ENCODE results near the gene CTAGE1.

The CTAGE1 gene

DNA sequence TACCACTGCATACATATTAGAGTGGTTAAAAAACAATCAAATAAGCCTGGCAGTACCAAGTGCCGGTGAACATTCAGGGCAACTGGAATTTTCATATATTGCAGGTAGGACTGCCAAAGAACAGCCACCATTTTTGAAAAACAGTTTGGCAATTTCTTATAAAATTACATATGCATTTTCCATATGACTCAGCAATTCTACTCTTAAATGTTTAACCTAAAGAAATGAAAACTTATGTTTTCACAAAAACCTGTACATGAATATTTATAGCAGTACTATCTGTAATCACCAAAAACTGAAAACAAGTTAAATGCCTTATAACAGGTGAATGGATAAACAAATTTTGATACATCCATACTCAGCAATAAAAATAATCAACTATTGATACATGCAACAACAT, 39.9 kb downstream of the CTAGE1 start:
- no peak overlapping the region for H3K18ac ChIP-seq (ENCODE audit: low read length)
- no peaks in the 10 kb centered on the region for H3K4me1 ChIP-seq (ENCODE audit: control insufficient read depth in 2 of 2, insufficient read depth in 1 of 2, low read depth in 1 of 2, low read length in 2 of 2)
- no peak overlapping the region for H3K9ac ChIP-seq (ENCODE audit: low read depth, low read length, poor library complexity)
- H2BK5ac ChIP-seq (ENCODE audit: low read length), result no peak overlapping the region
- no peak overlapping the region for H2BK15ac ChIP-seq (ENCODE audit: low read length)
- H4K8ac ChIP-seq (ENCODE audit: low read depth, low read length), result no peak overlapping the region
- H2AFZ ChIP-seq (ENCODE audit: low read length), result no peak overlapping the region
- no peak overlapping the region for H3K23ac ChIP-seq (ENCODE audit: low read depth, low read length, poor library complexity)
- H3K4me3 ChIP-seq (ENCODE audit: low read length in 2 of 2), result no peak overlapping the region
- no peaks in the 10 kb centered on the region for H3K27me3 ChIP-seq (ENCODE audit: control insufficient read depth in 3 of 3, insufficient read depth in 3 of 3, low read depth in 1 of 3, low read length in 3 of 3)
- no peak for DNase-seq (ENCODE audit: low spot score)
- H4K91ac ChIP-seq (ENCODE audit: low read depth, low read length, poor library complexity), result no peak overlapping the region
- no CpG with 5 or more reads among the region's 1 CpG for WGBS, 2 donors (ENCODE audit: extremely low coverage in 2 of 2, insufficient read length in 2 of 2, insufficient replicate concordance in 1 of 2)
- no peaks in the 10 kb centered on the region for H3K9me3 ChIP-seq (replicated peaks in 1 of 2; ENCODE audit: control insufficient read depth in 2 of 2, insufficient read depth in 1 of 2, low read depth in 1 of 2, low read length in 2 of 2)
- H3K4me2 ChIP-seq (ENCODE audit: insufficient read depth, low read length, poor library complexity, severe bottlenecking), result no peak overlapping the region
- no peaks in the 10 kb centered on the region for H3K36me3 ChIP-seq (replicated peaks in 1 of 2; ENCODE audit: control insufficient read depth in 2 of 2, insufficient read depth in 2 of 2, low read length in 2 of 2)
- H3K27ac ChIP-seq (replicated peaks; ENCODE audit: low read length), result no peak overlapping the region
- no peak overlapping the region for H2AK5ac ChIP-seq (ENCODE audit: low read depth, low read length)
- no peaks in the 10 kb centered on the region for H3K79me1 ChIP-seq (ENCODE audit: low read depth, low read length)
- no peak overlapping the region for H2BK120ac ChIP-seq (ENCODE audit: low read depth, low read length)
- no peak overlapping the region for H2BK12ac ChIP-seq (ENCODE audit: low read length)
- H3K14ac ChIP-seq (ENCODE audit: low read length), result no peak overlapping the region
- H3K4ac ChIP-seq (ENCODE audit: low read length), result no peak overlapping the region

DNA sequence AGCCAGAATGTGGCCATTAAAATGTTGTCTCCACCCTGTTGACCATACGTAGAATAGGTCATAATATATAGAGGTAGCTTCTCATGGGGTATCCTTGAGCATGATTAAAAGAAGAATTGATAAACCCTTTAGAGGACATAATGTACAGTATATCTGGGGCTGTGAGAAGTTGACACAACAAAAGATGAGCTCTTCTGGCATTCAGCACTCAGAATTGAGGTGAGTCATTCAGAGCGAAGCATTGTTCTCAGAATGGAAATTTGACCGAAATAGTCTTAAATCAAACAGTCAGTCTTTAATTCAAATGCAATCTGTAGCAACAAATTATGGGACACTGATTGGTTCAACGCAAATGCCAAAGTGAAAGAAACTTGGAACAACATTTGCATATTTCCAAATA, 47.3 kb downstream of the CTAGE1 start:
- Histone ChIP-seq H3K9ac (ENCODE audit: low read depth, low read length, poor library complexity) (no peak overlapping the region), H3K27ac (replicated peaks; ENCODE audit: low read length) (no peak overlapping the region), H2BK5ac (ENCODE audit: low read length) (no peak overlapping the region), H3K27me3 (ENCODE audit: control insufficient read depth in 3 of 3, insufficient read depth in 3 of 3, low read depth in 1 of 3, low read length in 3 of 3) (no peaks in the 10 kb centered on the region), H3K79me1 (ENCODE audit: low read depth, low read length) (no peaks in the 10 kb centered on the region), H3K18ac (ENCODE audit: low read length) (no peak overlapping the region), H3K9me3 (replicated peaks in 1 of 2; ENCODE audit: control insufficient read depth in 2 of 2, insufficient read depth in 1 of 2, low read depth in 1 of 2, low read length in 2 of 2) (no peaks in the 10 kb centered on the region), H2AK5ac (ENCODE audit: low read depth, low read length) (no peak overlapping the region), H3K36me3 (replicated peaks in 1 of 2; ENCODE audit: control insufficient read depth in 2 of 2, insufficient read depth in 2 of 2, low read length in 2 of 2) (no peaks in the 10 kb centered on the region), H2BK12ac (ENCODE audit: low read length) (no peak overlapping the region), H3K4me1 (ENCODE audit: control insufficient read depth in 2 of 2, insufficient read depth in 1 of 2, low read depth in 1 of 2, low read length in 2 of 2) (no peaks in the 10 kb centered on the region), H3K4me2 (ENCODE audit: insufficient read depth, low read length, poor library complexity, severe bottlenecking) (no peak overlapping the region), H4K8ac (ENCODE audit: low read depth, low read length) (no peak overlapping the region), H3K4me3 (ENCODE audit: low read length in 2 of 2) (no peak overlapping the region), H3K4ac (ENCODE audit: low read length) (no peak overlapping the region), H2AFZ (ENCODE audit: low read length) (no peak overlapping the region), H2BK15ac (ENCODE audit: low read length) (no peak overlapping the region), H2BK120ac (ENCODE audit: low read depth, low read length) (no peak overlapping the region), H4K91ac (ENCODE audit: low read depth, low read length, poor library complexity) (no peak overlapping the region), H3K23ac (ENCODE audit: low read depth, low read length, poor library complexity) (no peak overlapping the region), H3K14ac (ENCODE audit: low read length) (no peak overlapping the region)
- DNase-seq (ENCODE audit: low spot score), result no peak
- no CpG with 5 or more reads among the region's 4 CpGs for whole genome bisulfite sequencing, 2 donors (ENCODE audit: extremely low coverage in 2 of 2, insufficient read length in 2 of 2, insufficient replicate concordance in 1 of 2)

DNA sequence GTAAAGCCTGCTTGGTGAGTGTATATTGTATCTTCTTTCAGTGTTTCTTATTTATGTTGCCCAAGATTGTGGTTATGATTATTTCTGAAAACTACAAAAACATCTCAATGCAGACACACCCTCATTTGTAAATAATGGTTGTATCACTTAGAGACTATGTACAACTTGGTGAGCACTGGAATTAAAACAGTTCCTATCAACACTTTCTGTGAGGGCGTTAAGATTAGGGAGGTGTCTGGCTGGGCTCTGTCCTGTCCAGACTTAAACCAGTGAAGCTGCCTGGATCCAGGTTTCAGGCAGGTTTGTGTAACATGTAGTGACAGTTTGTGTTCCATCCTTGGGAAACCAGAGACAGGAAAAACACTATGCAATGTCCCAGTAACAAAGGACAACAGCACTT, 49.7 kb downstream of the CTAGE1 start:
- H3K79me1 ChIP-seq (ENCODE audit: low read depth, low read length), result no peaks in the 10 kb centered on the region
- WGBS, 2 donors (ENCODE audit: extremely low coverage in 2 of 2, insufficient read length in 2 of 2, insufficient replicate concordance in 1 of 2), result no CpG with 5 or more reads among the region's 1 CpG

GRCh38 chr18:22367303-22367702, 50.4 kb downstream of the CTAGE1 start:
- H2AK5ac ChIP-seq (ENCODE audit: low read depth, low read length), result no peak overlapping the region
- H2BK15ac ChIP-seq (ENCODE audit: low read length), result no peak overlapping the region
- no peak overlapping the region for H4K91ac ChIP-seq (ENCODE audit: low read depth, low read length, poor library complexity)
- H2BK5ac ChIP-seq (ENCODE audit: low read length), result no peak overlapping the region
- H3K4me3 ChIP-seq (ENCODE audit: low read length in 2 of 2), result no peak overlapping the region
- H2BK120ac ChIP-seq (ENCODE audit: low read depth, low read length), result no peak overlapping the region
- no peak overlapping the region for H3K4me2 ChIP-seq (ENCODE audit: insufficient read depth, low read length, poor library complexity, severe bottlenecking)
- H3K23ac ChIP-seq (ENCODE audit: low read depth, low read length, poor library complexity), result no peak overlapping the region
- no peaks in the 10 kb centered on the region for H3K9me3 ChIP-seq (replicated peaks in 1 of 2; ENCODE audit: control insufficient read depth in 2 of 2, insufficient read depth in 1 of 2, low read depth in 1 of 2, low read length in 2 of 2)
- H3K18ac ChIP-seq (ENCODE audit: low read length), result no peak overlapping the region
- no peaks in the 10 kb centered on the region for H3K36me3 ChIP-seq (replicated peaks in 1 of 2; ENCODE audit: control insufficient read depth in 2 of 2, insufficient read depth in 2 of 2, low read length in 2 of 2)
- no peak for DNase-seq (ENCODE audit: low spot score)
- no peak overlapping the region for H3K4ac ChIP-seq (ENCODE audit: low read length)
- no peak overlapping the region for H2AFZ ChIP-seq (ENCODE audit: low read length)
- H2BK12ac ChIP-seq (ENCODE audit: low read length), result no peak overlapping the region
- no peak overlapping the region for H3K9ac ChIP-seq (ENCODE audit: low read depth, low read length, poor library complexity)
- H4K8ac ChIP-seq (ENCODE audit: low read depth, low read length), result no peak overlapping the region
- no peaks in the 10 kb centered on the region for H3K4me1 ChIP-seq (ENCODE audit: control insufficient read depth in 2 of 2, insufficient read depth in 1 of 2, low read depth in 1 of 2, low read length in 2 of 2)
- H3K27ac ChIP-seq (replicated peaks; ENCODE audit: low read length), result no peak overlapping the region
- H3K14ac ChIP-seq (ENCODE audit: low read length), result no peak overlapping the region
- no peaks in the 10 kb centered on the region for H3K79me1 ChIP-seq (ENCODE audit: low read depth, low read length)
- H3K27me3 ChIP-seq (ENCODE audit: control insufficient read depth in 3 of 3, insufficient read depth in 3 of 3, low read depth in 1 of 3, low read length in 3 of 3), result no peaks in the 10 kb centered on the region

More for the DNA sequence above, 49.7 kb downstream of the CTAGE1 start:
- H4K91ac ChIP-seq (ENCODE audit: low read depth, low read length, poor library complexity), result no peak overlapping the region
- no peaks in the 10 kb centered on the region for H3K36me3 ChIP-seq (replicated peaks in 1 of 2; ENCODE audit: control insufficient read depth in 2 of 2, insufficient read depth in 2 of 2, low read length in 2 of 2)
- H2BK12ac ChIP-seq (ENCODE audit: low read length), result no peak overlapping the region
- H3K14ac ChIP-seq (ENCODE audit: low read length), result no peak overlapping the region
- no peak overlapping the region for H2BK15ac ChIP-seq (ENCODE audit: low read length)
- H3K4me1 ChIP-seq (ENCODE audit: control insufficient read depth in 2 of 2, insufficient read depth in 1 of 2, low read depth in 1 of 2, low read length in 2 of 2), result no peaks in the 10 kb centered on the region
- no peaks in the 10 kb centered on the region for H3K27me3 ChIP-seq (ENCODE audit: control insufficient read depth in 3 of 3, insufficient read depth in 3 of 3, low read depth in 1 of 3, low read length in 3 of 3)
- no peak overlapping the region for H3K4me3 ChIP-seq (ENCODE audit: low read length in 2 of 2)
- no peak overlapping the region for H4K8ac ChIP-seq (ENCODE audit: low read depth, low read length)
- no peak overlapping the region for H2AK5ac ChIP-seq (ENCODE audit: low read depth, low read length)
- no peak overlapping the region for H3K18ac ChIP-seq (ENCODE audit: low read length)
- no peak for DNase-seq (ENCODE audit: low spot score)
- H2BK5ac ChIP-seq (ENCODE audit: low read length), result no peak overlapping the region
- no peak overlapping the region for H3K4ac ChIP-seq (ENCODE audit: low read length)
- no peak overlapping the region for H2BK120ac ChIP-seq (ENCODE audit: low read depth, low read length)
- no peaks in the 10 kb centered on the region for H3K9me3 ChIP-seq (replicated peaks in 1 of 2; ENCODE audit: control insufficient read depth in 2 of 2, insufficient read depth in 1 of 2, low read depth in 1 of 2, low read length in 2 of 2)
- no peak overlapping the region for H3K9ac ChIP-seq (ENCODE audit: low read depth, low read length, poor library complexity)
- H3K4me2 ChIP-seq (ENCODE audit: insufficient read depth, low read length, poor library complexity, severe bottlenecking), result no peak overlapping the region
- no peak overlapping the region for H3K27ac ChIP-seq (replicated peaks; ENCODE audit: low read length)
- H3K23ac ChIP-seq (ENCODE audit: low read depth, low read length, poor library complexity), result no peak overlapping the region
- no peak overlapping the region for H2AFZ ChIP-seq (ENCODE audit: low read length)
